Activated CD8-positive, alpha-beta memory T cell treated with anti-CD3 and anti-CD28 coated beads, Interleukin-2, amount 10 ng/mL, durations not matched to agents 7 days and 5 days (primary cell): ENCODE measurements around the gene PPEF2. TPM values are rescaled to one million over a fixed set of nuclear protein-coding genes. Genes with fewer than 3 reads are reported as not detected.
A peak's percentile ranks its signal among the peaks of the same experiment; 100 is the strongest.

Source experiments
- ATAC-seq: fragments of 150-1000 bp; cut with Tn5 transposase; one replicate; pipeline ENCODE4 v1.10.0; 2021; ENCODE audit warnings: moderate library complexity
- CTCF ChIA-PET: fragments of 350-600 bp; sonication (Branson Sonifier 250); formaldehyde crosslinking; loops from one replicate; lab custom pipeline; 2021; ENCODE audit warnings: antibody characterized with exemption; lab: Charles Lee
- DNase-seq: peaks from one replicate; pipeline ENCODE4 v3.0.0-alpha.2; 2020
- H3K27ac Mint-ChIP-seq: one replicate; pipeline ENCODE4 v1.8.0; 2021; ENCODE audit warnings: mild to moderate bottlenecking, mixed read lengths
- H3K27me3 Mint-ChIP-seq: one replicate; pipeline ENCODE4 v1.8.0; 2021; ENCODE audit warnings: mixed read lengths
- H3K36me3 Mint-ChIP-seq: one replicate; pipeline ENCODE4 v1.8.0; 2021; ENCODE audit warnings: mild to moderate bottlenecking, mixed read lengths
- H3K4me1 Mint-ChIP-seq: one replicate; pipeline ENCODE4 v1.8.0; 2021; ENCODE audit warnings: mixed read lengths
- H3K4me3 Mint-ChIP-seq: one replicate; pipeline ENCODE4 v1.8.0; 2021; ENCODE audit warnings: mild to moderate bottlenecking, moderate library complexity, mixed read lengths
- H3K9me3 Mint-ChIP-seq: one replicate; pipeline ENCODE4 v1.8.0; 2022; ENCODE audit warnings: low read depth, mixed read lengths
- total RNA-seq, 2 experiments: library from RNA; stranded (reverse); gene quantifications; one replicate each; pipeline ENCODE4 v1.2.3, GENCODE V29; 2021

The PPEF2 gene
- total RNA-seq, 2 experiments from 2014 or later = 0.29 TPM; not detected in 1

- Mint-ChIP-seq H3K27ac (peak overlapping the region; percentile 34), H3K9me3 (no peaks in the 10 kb centered on the region), H3K4me3 (no peak overlapping the region), H3K4me1 (peaks cover 16% of the 10 kb centered on the region), H3K27me3 (no peaks in the 10 kb centered on the region), H3K36me3 (no peaks in the 10 kb centered on the region)
- no peak for ATAC-seq
- no peak for DNase-seq
- CTCF ChIA-PET = no interaction called here
These were observed 58.0 kb downstream of the PPEF2 start for GRCh38 chr4:75844151-75844662.

GRCh38 chr4:75843596-75843995 lies 58.7 kb downstream of the PPEF2 start:
- no peaks in the 10 kb centered on the region for H3K9me3 Mint-ChIP-seq

GRCh38 chr4:75841641-75842520 lies 60.4 kb downstream of the PPEF2 start:
- H3K36me3 Mint-ChIP-seq = no peaks in the 10 kb centered on the region
- peaks cover 6% of the 10 kb centered on the region for H3K4me1 Mint-ChIP-seq
- no peaks in the 10 kb centered on the region for H3K9me3 Mint-ChIP-seq
- CTCF ChIA-PET = interaction anchor here (0.6 kb wide), 1 partner anchor 8 kb away, joined by 3 read pairs; no protein-coding TSS in a partner anchor
- no peaks in the 10 kb centered on the region for H3K27me3 Mint-ChIP-seq
- H3K27ac Mint-ChIP-seq = no peak overlapping the region
- no peak for ATAC-seq
- no peak for DNase-seq
- no peak overlapping the region for H3K4me3 Mint-ChIP-seq

More at GRCh38 chr4:75843596-75843995, 58.7 kb downstream of the PPEF2 start:
- H3K4me3 Mint-ChIP-seq = no peak overlapping the region
- DNase-seq (no peak), ATAC-seq (no peak)
- peaks cover 11% of the 10 kb centered on the region for H3K4me1 Mint-ChIP-seq
- CTCF ChIA-PET = no interaction called here
- no peaks in the 10 kb centered on the region for H3K36me3 Mint-ChIP-seq
- no peaks in the 10 kb centered on the region for H3K27me3 Mint-ChIP-seq
- H3K27ac Mint-ChIP-seq = no peak overlapping the region

- H3K4me3 Mint-ChIP-seq = no peak overlapping the region
- no peak for ATAC-seq
- H3K27me3 Mint-ChIP-seq = peaks cover 11% of the 10 kb centered on the region
- H3K9me3 Mint-ChIP-seq = no peaks in the 10 kb centered on the region
- H3K27ac Mint-ChIP-seq = no peak overlapping the region
- no peaks in the 10 kb centered on the region for H3K36me3 Mint-ChIP-seq
- CTCF ChIA-PET = interaction anchor here (0.6 to 1.8 kb wide), 3 partner anchors 11 to 520 kb away, joined by 3 to 8 read pairs (median 3); no protein-coding TSS in a partner anchor
- DNase-seq = no peak
- no peaks in the 10 kb centered on the region for H3K4me1 Mint-ChIP-seq
These were observed 67.5 kb downstream of the PPEF2 start for GRCh38 chr4:75834772-75835154.

GRCh38 chr4:75834095-75834771 lies 68.0 kb downstream of the PPEF2 start:
- Mint-ChIP-seq H3K9me3 (no peaks in the 10 kb centered on the region), H3K4me1 (no peaks in the 10 kb centered on the region), H3K27ac (no peak overlapping the region), H3K4me3 (no peak overlapping the region), H3K27me3 (peaks cover 11% of the 10 kb centered on the region), H3K36me3 (no peaks in the 10 kb centered on the region)
- DNase-seq = no peak
- CTCF ChIA-PET = interaction anchor here (0.6 to 1.8 kb wide), 3 partner anchors 12 to 520 kb away, joined by 3 to 8 read pairs (median 3); no protein-coding TSS in a partner anchor
- no peak for ATAC-seq

- CTCF ChIA-PET = interaction anchor here (1.0 to 1.2 kb wide), 2 partner anchors 13 to 16 kb away, joined by 3 to 4 read pairs; no protein-coding TSS in a partner anchor
- DNase-seq (no peak), ATAC-seq (no peak)
- no peak overlapping the region for H3K4me3 Mint-ChIP-seq
- no peaks in the 10 kb centered on the region for H3K36me3 Mint-ChIP-seq
- peaks cover 15% of the 10 kb centered on the region for H3K27me3 Mint-ChIP-seq
- H3K27ac Mint-ChIP-seq = no peak overlapping the region
- no peaks in the 10 kb centered on the region for H3K4me1 Mint-ChIP-seq
- H3K9me3 Mint-ChIP-seq = no peaks in the 10 kb centered on the region
These were observed 70.3 kb downstream of the PPEF2 start for GRCh38 chr4:75831856-75832405.

GRCh38 chr4:75830906-75831305 lies 71.3 kb downstream of the PPEF2 start:
- H3K4me1 Mint-ChIP-seq = no peaks in the 10 kb centered on the region
- ATAC-seq = no peak

GRCh38 chr4:75823812-75824211 lies 78.4 kb downstream of the PPEF2 start:
- H3K9me3 Mint-ChIP-seq = no peaks in the 10 kb centered on the region

More at GRCh38 chr4:75830906-75831305, 71.3 kb downstream of the PPEF2 start:
- H3K27ac Mint-ChIP-seq = no peak overlapping the region
- no peaks in the 10 kb centered on the region for H3K36me3 Mint-ChIP-seq
- no peak overlapping the region for H3K4me3 Mint-ChIP-seq
- peaks cover 15% of the 10 kb centered on the region for H3K27me3 Mint-ChIP-seq
- H3K9me3 Mint-ChIP-seq = no peaks in the 10 kb centered on the region
- no peak for DNase-seq
- CTCF ChIA-PET = no interaction called here

GRCh38 chr4:75822416-75822815 lies 79.8 kb downstream of the PPEF2 start:
- DNase-seq (no peak), ATAC-seq (no peak)
- Mint-ChIP-seq H3K27me3 (no peaks in the 10 kb centered on the region), H3K4me1 (no peaks in the 10 kb centered on the region), H3K9me3 (no peaks in the 10 kb centered on the region), H3K36me3 (no peaks in the 10 kb centered on the region), H3K27ac (no peak overlapping the region), H3K4me3 (no peak overlapping the region)
- CTCF ChIA-PET = interaction anchor here (0.6 kb wide), 1 partner anchor 127 kb away, joined by 4 read pairs; no protein-coding TSS in a partner anchor

More at GRCh38 chr4:75823812-75824211, 78.4 kb downstream of the PPEF2 start:
- H3K4me3 Mint-ChIP-seq = no peak overlapping the region
- DNase-seq (no peak), ATAC-seq (no peak)
- no peak overlapping the region for H3K27ac Mint-ChIP-seq
- peaks cover 3% of the 10 kb centered on the region for H3K27me3 Mint-ChIP-seq
- H3K36me3 Mint-ChIP-seq = no peaks in the 10 kb centered on the region
- H3K4me1 Mint-ChIP-seq = no peaks in the 10 kb centered on the region
- CTCF ChIA-PET = no interaction called here

- Mint-ChIP-seq H3K4me1 (no peaks in the 10 kb centered on the region), H3K27me3 (no peaks in the 10 kb centered on the region), H3K27ac (no peak overlapping the region), H3K4me3 (no peak overlapping the region), H3K36me3 (no peaks in the 10 kb centered on the region), H3K9me3 (no peaks in the 10 kb centered on the region)
- DNase-seq (no peak), ATAC-seq (no peak)
- CTCF ChIA-PET = no interaction called here
These were observed 80.3 kb downstream of the PPEF2 start for GRCh38 chr4:75821966-75822365.

- ATAC-seq (no peak), DNase-seq (no peak)
- Mint-ChIP-seq H3K4me1 (no peaks in the 10 kb centered on the region), H3K9me3 (no peaks in the 10 kb centered on the region), H3K27ac (no peak overlapping the region), H3K36me3 (peaks cover 2% of the 10 kb centered on the region), H3K27me3 (no peaks in the 10 kb centered on the region), H3K4me3 (no peak overlapping the region)
- CTCF ChIA-PET = no interaction called here
These were observed 81.0 kb downstream of the PPEF2 start for GRCh38 chr4:75821216-75821615.

- Mint-ChIP-seq H3K27ac (no peak overlapping the region), H3K27me3 (no peaks in the 10 kb centered on the region), H3K4me3 (no peak overlapping the region), H3K36me3 (peaks cover 5% of the 10 kb centered on the region), H3K9me3 (no peaks in the 10 kb centered on the region), H3K4me1 (no peaks in the 10 kb centered on the region)
- CTCF ChIA-PET = no interaction called here
- ATAC-seq (no peak), DNase-seq (no peak)
These were observed 81.6 kb downstream of the PPEF2 start for GRCh38 chr4:75820676-75821075.

- no peaks in the 10 kb centered on the region for H3K4me1 Mint-ChIP-seq
- H3K27ac Mint-ChIP-seq = no peak overlapping the region
- CTCF ChIA-PET = no interaction called here
- ATAC-seq (no peak), DNase-seq (no peak)
- no peak overlapping the region for H3K4me3 Mint-ChIP-seq
- H3K36me3 Mint-ChIP-seq = peaks cover 9% of the 10 kb centered on the region
- no peaks in the 10 kb centered on the region for H3K9me3 Mint-ChIP-seq
- H3K27me3 Mint-ChIP-seq = no peaks in the 10 kb centered on the region
These were observed 82.1 kb downstream of the PPEF2 start for GRCh38 chr4:75820197-75820596.
